Hepatocyte (in vitro differentiated cells): ENCODE results near the gene FAM20A.

Experiments
- CTCF ChIP-seq: fragments of 200-600 bp; sonication (generic); IDR thresholded peaks from 2 replicates; pipeline ENCODE4 v1.5.1; 2016; ENCODE audit warnings: antibody characterized with exemption, mild to moderate bottlenecking; ENCODE audit not compliant: poor library complexity
- EZH2 ChIP-seq: fragments of 200-600 bp; sonication (generic); IDR thresholded peaks from 2 replicates; pipeline ENCODE4 v1.6.1; 2016; ENCODE audit warnings: antibody characterized with exemption, mild to moderate bottlenecking, borderline replicate concordance
- EZH2phosphoT487 ChIP-seq: fragments of 200-600 bp; sonication (generic); IDR thresholded peaks from one replicate; pipeline ENCODE4 v1.6.1; 2018; ENCODE audit warnings: antibody characterized with exemption, mild to moderate bottlenecking, low read depth, moderate library complexity; ENCODE audit not compliant: unreplicated experiment, severe bottlenecking

- TF ChIP-seq CTCF (no peak), EZH2 (no peak), EZH2phosphoT487 (no peak)
Measured at GRCh38 chr17:68497885-68498319, 103.3 kb downstream of the FAM20A start.
